IPS DF 19.7 (cell line): Measurements from ENCODE around the gene IP6K1.
"Not testable (repeated sequence)": the region's sequence is repeated elsewhere in the genome, so short reads cannot be mapped to it uniquely, and the experiment has no call there.

ENCODE experiments used
- DNase-seq: peaks from one replicate; pipeline ENCODE4 v3.0.0-alpha.2; 2013; ENCODE audit warnings: low read depth, low spot score

IP6K1 gene

DNA sequence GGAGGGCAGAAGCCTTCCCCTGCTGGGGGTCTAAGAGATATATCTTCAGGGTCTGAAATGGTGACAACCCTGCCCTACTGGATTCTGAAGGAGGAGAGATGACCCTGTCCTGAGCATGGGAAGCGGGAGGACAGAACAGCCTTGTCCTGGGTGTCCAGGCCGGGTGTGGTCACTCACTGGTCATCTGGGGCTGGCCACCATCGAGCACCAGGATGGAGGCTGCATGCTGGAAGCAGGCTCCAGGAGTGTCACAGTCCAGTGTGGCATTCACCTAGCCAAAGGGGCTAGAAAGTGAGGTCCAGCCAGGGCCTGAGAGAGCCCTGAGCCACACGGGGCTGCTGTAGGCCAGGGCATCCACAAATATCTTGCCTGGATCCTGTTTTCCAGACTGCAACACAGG lies 8.1 kb upstream of the IP6K1 start:
- no peak for DNase-seq

DNA sequence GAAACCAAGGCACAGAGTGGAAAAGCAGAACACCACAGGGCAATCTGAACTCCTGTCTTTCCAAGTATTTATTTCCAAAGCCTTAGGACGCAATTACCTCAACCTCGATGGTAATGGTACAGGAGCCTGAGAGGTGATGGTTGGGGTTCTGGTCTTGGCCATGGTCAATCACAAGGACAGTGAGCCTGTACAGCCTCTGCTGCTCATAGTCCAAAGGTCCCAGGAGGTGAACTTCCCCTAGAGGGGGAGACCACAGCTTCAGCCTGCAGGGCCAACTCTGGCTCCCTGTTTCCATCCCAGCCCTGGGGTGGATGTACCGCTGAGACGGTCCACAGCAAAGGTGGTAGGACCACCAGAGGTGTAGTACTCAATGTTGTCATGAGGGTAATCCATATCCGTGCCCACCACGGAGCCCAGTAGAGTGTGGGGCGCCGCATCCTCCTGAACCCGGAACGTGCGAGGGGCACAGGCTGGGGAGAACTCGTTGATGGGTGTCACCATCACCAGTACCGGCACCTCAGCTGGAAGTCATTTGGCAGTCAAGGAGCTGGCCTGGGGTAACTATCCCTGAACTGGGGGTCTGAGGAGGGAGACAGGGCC lies 7.2 kb upstream of the IP6K1 start:
- DNase-seq = no peak

DNA sequence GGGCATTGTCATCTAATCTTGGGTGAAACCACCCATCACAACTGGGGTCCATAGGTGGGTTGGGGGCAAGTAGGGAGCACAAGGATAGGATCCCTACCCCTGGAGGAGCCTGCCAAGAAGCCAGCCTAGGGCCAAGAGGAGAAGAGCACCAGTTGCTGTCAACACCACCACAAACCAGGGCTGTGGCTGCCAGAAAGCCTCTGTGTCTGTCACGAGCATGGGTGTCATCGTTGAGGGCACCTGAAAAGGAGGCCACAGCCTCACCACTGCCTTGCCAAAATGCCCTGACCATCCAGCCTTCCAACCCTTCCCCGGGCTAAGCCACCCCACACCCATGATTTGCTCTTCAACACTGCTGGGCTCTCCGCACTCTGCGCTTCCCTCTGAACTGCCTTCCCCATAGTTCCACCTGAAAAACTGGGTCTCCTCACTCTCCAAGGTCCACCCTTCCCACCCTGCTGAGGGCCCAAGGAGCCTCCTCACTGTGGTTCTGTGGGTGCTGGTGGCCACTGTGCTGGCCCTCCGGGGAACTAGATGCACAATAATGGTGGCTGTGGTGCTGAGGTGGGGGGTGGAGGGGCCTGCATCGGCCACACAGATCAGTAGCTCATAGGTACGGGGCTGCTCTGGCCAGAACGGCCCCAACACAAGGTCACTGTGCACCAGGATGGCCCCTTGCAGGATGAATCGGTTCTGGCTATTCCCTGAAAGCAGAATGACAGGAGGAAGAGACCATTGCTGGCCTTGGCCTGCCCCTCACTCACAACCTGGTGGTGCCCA lies 6.2 kb upstream of the IP6K1 start:
- DNase-seq = no peak

DNA sequence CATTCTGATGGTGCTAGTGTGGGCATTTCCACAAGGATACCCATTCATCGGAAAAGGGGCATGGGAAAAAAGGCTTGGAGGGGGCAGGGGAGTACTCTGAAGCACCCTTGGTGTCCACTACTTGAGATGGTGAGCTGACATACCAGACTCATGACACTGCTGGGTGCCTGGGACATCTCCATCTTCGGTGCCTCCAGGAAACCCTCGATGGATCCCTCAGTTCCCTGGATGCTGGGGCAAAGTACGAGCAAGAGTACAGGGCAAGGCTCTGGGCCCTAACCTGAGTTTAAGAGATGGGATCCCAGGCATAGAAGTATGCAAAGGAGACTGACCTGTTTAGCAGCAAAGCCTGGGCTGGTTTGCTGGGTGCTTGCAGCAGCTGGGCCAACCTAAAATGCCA lies 5.2 kb upstream of the IP6K1 start:
- DNase-seq = no peak

DNA sequence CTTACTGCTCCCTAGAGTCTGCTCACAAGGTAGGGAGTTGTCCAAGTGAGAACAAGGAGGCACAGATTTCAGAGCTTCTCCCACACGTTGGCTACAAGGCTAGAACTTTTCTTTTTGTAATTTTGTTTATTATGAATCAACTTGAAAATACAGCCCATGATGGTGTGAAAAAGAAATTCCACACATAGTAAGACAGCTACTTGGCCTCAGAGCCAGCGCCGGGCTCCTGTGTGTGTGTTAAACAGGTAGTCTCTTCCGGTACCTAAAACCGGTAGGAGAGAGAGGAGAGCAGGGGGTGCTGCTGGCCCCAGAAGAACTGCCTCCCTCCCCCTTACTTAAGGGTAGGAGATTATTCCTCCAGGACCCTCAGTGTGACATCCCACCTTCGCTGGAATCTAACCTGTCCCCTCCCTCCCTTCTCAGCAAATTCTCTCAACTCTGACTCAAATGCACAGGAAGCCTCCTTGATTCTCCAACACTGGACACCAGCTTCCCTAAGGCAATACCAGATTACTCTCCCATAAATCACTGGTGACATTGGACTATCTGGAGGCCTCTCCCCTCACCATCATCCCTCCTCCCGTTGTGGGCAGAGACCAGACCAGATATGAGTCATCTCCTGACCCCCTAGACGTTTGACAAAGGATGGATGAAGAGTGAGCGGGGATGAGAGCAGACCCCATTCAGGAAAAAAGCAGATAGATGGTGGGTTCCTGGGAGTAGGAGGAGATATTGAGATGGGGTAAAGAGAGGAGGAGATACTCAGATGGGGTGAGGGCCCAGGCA lies 4.5 kb upstream of the IP6K1 start:
- DNase-seq = no peak

DNA sequence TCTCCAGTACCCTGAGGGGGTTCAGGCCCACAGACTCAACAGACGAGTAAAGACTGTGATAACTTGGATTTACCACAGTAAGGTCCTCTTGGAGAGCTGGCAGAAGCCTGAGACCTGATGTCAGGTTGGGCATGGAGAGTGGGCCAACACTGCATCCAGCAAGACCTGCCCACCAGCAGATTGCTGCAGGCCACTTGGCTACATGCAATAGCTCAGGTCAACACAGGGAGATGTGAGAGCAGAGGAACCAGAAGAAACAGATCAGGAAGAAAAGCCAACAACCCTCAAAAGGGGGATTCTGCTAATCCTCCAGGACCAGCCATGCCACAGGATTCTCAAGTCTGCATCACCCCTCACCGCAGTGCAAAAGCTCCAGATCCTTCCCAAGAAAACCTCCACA lies 1.7 kb upstream of the IP6K1 start:
- DNase-seq = no peak

DNA sequence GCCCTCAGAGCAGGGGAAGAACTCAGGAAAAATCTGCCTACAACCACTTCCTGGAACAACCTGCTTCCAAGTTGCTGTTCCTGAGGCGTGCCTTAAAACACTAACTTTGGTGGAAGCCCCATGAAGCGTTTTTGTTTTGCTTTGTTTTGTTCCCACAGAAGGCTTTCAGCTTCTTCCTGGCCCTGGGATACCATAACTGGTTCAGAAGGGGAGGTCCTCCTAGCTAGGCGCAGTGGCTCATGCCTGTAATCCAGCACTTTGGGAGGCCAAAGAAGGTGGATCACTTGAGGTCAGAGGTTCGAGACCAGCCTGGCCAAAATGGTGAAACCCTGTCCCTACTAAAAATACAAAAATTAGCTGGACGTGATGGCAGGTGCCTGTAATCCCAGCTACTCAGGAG lies 1.2 kb upstream of the IP6K1 start:
- DNase-seq = no peak

DNA sequence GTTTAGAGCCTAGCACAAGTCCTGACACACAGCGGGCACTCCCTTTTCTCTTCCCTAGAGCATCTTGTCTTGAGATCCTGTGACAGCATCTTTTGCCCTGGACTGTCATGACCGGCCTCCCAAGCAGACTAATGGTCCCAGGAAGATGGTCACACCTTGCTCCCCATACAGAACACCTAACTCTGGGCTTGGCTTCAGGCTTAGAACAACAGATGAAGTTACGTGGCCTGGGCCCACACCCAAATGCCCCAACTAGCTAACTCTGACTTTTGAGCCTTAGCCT lies 781 bp upstream of the IP6K1 start:
- DNase-seq = no peak

DNA sequence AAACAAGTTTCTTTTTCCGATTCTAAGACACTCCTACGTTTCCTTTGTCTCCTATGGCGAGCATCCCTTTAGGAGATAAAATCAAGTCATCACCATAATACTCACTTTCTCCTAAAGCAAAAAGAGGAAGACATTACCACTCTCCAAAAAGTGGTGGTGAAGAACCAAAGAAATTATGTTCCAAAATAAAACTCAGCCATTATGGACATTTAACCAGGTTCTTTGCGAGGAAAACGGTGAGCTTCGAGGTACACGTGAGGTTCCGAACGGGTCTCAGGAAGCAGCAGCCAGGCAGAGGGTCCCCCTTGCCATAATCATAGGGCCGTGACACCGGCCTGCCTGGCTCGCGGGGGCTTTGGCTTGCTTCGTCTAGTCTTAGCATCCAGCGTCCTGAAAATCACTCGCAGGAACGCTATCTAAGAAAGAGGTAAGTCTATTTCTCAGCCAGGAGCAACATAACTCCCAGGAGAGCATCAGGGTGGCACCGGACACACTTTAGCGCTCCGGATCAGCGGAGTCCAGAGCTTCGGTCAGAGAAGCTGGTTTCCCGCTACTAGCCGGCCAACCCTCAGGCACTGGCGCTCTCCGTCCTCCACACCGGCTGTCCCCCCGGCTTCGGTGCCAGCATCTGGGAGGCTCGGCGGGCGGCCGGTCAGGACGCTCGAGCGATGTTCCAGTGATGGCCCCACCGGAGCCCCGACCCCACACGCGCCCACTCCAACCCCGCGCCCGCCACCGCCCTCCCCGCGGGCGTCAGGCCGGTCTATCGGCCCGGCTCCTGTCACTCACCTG lies 581 bp downstream of the IP6K1 start:
- DNase-seq = no peak

DNA sequence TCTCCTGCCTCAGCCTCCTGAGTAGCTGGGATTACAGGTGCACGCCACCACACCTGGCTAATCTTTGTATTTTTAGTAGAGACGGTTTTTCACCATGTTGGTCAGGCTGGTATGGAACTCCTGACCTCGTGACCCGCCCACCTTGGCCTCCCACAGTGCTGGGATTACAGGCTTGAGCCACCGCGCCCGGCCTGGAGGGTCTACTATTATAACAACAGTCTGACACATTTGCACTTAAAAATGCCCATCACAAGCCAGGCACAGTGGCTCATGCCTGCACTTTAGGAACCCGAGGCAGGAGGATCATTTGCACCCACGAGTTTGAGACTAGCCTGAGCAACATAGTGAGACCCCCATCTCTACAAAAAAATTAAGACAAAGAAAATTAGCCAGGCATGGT lies 4.1 kb downstream of the IP6K1 start:
- not testable (repeated sequence) for DNase-seq

DNA sequence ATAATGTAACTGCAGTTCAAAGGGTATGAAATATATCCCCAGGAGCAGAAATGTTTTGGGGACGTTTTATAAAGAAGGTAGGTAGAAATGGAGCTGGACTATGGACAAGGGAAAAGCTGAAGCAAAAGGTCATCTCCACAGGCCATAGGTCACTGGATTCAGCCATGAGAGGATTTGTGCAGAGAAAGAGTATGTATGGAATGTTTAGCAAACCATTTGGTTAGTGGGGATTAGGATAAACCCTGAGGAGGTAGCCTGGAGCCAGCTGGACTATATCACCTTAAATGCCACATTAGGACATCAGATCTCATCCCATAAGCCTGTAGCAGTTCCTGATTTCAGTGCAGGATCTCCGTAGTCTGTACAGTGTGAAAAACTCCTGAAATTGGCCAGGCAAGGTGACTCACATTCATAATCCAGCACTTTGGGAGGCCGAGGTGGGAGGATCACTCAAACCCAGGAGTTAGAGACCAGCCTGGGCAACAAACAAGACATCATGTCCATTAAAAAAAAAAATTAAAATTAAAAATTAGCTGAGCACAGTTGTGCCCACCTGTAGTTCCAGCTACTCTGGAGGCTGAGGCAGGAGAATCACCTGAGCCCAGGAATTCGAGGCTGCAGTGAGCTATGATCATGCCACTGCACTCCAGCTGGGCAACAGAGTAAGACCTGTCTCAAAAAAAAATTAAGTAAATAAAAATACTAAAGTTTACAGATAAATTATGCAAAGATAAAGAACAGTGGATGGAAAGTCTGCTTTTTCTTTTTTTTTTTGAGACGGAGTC lies 4.7 kb downstream of the IP6K1 start:
- DNase-seq = no peak

DNA sequence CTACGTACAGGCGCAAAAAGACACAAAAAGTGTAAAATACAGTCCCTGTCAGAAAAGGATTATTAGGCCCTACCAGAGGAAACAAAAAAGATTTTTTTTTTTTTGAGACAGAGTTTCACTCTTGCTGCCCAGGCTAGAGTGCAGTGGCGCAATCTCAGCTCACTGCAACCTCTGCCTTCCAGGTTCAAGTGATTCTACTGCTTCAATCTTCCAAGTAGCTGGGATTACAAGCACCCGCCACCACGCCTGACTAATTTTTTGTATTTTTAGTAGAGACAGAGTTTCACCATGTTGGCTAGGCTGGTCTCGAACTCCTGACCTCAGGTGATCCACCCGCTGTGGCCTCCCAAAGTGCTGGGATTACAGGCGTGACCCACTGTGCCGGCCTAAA lies 5.4 kb downstream of the IP6K1 start:
- not testable (repeated sequence) for DNase-seq

DNA sequence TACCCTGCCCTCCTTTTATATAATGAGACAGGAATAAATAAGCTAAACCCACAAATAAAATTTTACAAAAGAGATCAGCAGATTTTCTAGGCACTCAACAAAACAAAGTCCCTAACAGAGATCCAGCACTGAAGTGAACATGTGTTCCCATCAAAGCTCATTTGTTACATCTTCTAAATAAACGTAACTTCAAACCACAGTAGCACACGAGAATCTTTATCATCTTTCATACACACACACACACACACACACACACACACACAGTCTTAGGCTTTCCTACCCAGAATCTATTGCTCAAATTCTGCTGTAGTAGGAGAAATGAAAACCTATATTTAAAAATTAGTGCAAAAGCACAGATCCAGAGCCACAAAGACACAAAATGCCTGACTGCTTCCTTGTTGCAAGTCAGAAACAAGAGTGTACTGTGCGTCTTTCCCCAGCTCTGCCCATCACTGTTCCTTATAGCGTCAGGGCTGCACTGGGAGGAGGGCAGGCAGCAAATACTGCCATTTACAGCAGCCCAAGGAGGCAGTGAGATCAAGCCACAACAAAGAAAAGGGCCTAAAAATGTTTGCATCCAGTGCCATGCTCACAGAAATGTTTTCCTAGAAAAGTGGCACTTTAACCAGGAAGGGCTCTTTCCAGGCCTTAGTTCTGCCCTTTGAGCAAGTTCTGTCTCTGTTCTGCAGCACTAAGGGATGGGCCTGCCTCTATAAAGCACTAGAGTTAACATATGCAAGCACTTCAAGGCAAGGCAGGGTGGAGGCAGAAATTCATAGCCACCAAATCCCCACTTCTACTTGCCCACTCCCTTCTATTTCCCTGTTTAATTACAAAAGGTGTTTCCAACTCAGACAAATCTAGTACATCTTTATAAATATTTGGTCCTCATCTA lies 6.0 kb downstream of the IP6K1 start:
- no peak for DNase-seq

DNA sequence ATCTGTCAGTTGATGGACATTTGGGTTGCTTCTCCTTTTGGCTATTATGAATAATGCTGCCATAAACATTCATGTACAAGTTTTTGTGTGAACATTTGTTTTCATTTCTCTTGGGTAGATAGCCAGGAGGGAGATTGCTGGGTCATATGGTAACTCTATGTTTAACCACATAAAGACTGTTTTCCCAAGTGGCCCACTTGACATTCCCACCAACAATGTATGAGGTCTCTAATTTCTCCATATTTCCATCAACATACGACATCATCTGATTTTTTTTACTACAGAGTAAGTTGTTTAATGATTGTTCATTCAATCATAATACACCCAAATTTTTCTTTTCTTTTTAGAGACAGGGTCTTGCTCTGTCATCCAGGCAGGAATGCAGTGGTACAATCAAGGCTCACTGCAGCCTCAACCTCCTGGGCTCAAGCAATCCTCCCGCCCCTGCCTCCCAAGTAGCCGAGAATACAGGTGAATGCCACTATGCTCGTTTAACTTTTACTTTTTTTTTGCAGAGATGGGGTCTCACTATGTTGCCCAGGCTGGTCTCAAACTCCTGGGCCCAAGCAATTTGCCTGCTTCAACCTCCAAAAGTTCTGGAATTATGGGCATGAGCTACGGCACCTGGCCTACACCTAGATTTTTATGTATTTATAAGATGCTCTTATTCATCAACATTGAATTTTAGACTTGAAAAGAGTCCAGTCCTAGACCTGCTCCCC lies 6.8 kb downstream of the IP6K1 start:
- no peak for DNase-seq

DNA sequence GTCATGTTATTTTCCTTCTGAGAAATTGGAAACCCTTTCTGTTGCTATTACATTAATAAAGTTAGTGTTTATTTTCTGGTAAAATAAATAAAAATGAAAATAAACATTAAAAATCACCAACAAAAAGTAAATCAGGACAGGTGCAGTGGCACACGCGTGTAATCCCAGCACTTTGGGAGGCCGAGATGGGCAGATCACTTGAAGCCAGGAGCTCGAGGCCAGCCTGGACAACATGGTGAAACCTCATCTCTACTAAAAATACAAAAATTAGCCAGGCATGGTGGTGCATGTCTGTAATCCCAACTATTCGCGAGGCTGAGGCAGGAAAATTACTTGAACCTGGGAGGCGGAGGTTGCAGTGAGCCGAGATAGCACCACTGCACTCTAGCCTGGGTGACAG lies 10.2 kb downstream of the IP6K1 start:
- not testable (repeated sequence) for DNase-seq

DNA sequence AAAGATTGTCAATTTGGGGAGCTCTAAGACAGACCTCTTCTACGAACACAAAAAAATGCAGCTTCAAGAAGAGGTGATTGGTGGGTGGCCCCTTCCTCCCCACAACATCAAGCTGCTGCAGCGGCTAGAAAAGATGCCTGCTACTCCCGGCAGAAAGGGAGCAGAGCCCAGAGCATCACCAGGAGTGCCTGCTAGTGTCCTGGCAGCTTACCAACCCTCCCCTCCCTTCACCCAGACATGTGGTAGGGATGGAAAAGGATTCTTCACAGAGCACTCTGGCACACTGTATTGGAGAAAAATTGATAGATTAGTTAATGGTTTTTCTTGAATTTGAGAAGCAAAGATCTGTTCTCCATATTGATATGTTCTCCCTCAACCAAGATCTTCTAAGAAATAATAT lies 10.8 kb downstream of the IP6K1 start:
- no peak for DNase-seq

DNA sequence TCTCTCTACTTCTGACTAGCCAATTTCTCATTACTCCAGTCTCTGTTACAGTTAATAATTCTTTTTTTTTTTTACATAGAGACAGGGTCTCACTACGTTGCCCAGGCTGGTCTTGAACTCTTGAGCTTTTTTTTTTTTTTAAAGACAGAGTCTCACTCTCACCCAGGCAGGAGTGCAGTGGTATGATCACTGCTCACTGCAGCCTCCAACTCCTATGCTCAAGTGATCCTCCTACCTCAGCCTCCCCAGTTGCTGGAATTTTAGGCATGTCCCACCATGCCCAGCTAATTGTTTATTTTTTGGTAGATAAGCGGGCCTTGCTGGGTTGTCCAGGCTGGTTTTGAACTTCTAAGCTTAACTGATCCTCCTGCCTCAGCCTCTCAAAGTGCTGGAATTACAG lies 13.6 kb downstream of the IP6K1 start:
- DNase-seq = no peak

DNA sequence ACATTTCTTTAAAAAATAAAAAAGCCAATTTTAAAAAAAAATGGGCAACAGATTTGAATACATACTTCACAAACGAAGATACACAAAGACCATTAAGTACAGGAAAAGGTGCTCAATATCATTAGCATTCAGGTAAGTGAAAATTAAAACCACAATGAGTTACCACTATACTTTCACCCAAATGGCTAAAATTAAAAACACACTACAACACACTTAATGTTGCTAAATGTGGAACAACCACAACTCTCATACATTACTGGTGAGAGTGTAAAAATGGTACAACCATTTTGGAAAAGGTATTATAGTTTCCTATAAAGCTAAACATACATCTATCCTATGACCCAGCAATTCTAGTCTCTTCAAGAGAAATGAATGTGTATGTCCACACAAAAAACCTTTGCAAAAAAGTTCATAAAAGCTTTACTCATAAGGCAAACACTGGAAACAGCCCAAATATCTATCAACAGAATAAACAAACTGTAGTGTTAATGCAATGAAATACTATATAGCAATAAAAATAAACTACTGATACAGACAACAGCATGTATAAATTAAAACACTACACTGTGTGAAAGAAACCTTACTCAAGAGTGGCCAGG lies 14.9 kb downstream of the IP6K1 start:
- DNase-seq = no peak

DNA sequence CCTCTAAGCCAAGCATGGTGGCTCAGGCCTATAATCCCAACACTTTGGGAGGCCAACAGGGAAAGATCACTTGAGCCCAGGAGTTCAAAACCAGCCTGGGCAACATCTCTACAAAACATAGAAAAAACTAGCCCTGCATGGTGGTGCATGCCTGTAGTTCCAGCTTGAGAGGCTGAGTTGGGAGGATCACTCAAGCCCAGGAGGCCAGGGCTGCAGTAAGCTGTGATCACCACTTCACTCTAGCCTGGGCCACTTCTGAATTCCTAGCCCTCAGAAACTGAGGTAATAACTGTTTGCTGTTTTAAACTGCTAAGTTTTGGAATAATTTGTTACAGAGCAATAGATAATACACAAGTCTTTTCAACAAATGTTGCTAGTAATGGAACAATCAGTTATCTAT lies 16.4 kb downstream of the IP6K1 start:
- no peak for DNase-seq
